ENCODE results near the gene C1orf159. TPM values are rescaled to one million over a fixed set of nuclear protein-coding genes. Genes with fewer than 3 reads are reported as not detected.

Gene C1orf159
- total and polyA plus RNA-seq, 2 experiments from 2014 or later, result 9.6 to 21.5 TPM

GRCh38 chr1:1084372-1085170, 31.3 kb downstream of the C1orf159 start:
- Histone ChIP-seq H3F3A (replicated peaks; ENCODE audit: low read depth) (no peaks in the 10 kb centered on the region), H3K9me2 (ENCODE audit: insufficient read depth) (no peaks in the 10 kb centered on the region), H3K4me1 (ENCODE audit: insufficient read depth) (no peaks in the 10 kb centered on the region; the same call in 1 of the 2 replicates), H4K20me1 (replicated peaks; ENCODE audit: insufficient read depth) (no peaks in the 10 kb centered on the region), H3K4me2 (no peak overlapping the region), H3K79me2 (replicated peaks; ENCODE audit: insufficient read depth) (no peaks in the 10 kb centered on the region), H3K36me3 (ENCODE audit: insufficient read depth) (no peaks in the 10 kb centered on the region), H3K4me3 (no peak overlapping the region), H3K27ac (ENCODE audit: low read depth) (no peak overlapping the region), H2AFZ (no peak overlapping the region), H3K27me3 (ENCODE audit: insufficient read depth) (no peaks in the 10 kb centered on the region)
- Mint-ChIP-seq H3K4me3 (no peak overlapping the region), H3K36me3 (ENCODE audit: low read depth) (no peaks in the 10 kb centered on the region), H3K27me3 (ENCODE audit: insufficient read depth, low read depth, poor library complexity) (peaks cover 9% of the 10 kb centered on the region), H3K4me1 (no peaks in the 10 kb centered on the region), H3K9me3 (no peaks in the 10 kb centered on the region), H3K27ac (no peak overlapping the region)
- TF ChIP-seq POLR2AphosphoS5 (IDR thresholded peaks at IDR 0.05; ENCODE audit: low read depth), result no peak
- TF ChIP-seq, protein P1, sequence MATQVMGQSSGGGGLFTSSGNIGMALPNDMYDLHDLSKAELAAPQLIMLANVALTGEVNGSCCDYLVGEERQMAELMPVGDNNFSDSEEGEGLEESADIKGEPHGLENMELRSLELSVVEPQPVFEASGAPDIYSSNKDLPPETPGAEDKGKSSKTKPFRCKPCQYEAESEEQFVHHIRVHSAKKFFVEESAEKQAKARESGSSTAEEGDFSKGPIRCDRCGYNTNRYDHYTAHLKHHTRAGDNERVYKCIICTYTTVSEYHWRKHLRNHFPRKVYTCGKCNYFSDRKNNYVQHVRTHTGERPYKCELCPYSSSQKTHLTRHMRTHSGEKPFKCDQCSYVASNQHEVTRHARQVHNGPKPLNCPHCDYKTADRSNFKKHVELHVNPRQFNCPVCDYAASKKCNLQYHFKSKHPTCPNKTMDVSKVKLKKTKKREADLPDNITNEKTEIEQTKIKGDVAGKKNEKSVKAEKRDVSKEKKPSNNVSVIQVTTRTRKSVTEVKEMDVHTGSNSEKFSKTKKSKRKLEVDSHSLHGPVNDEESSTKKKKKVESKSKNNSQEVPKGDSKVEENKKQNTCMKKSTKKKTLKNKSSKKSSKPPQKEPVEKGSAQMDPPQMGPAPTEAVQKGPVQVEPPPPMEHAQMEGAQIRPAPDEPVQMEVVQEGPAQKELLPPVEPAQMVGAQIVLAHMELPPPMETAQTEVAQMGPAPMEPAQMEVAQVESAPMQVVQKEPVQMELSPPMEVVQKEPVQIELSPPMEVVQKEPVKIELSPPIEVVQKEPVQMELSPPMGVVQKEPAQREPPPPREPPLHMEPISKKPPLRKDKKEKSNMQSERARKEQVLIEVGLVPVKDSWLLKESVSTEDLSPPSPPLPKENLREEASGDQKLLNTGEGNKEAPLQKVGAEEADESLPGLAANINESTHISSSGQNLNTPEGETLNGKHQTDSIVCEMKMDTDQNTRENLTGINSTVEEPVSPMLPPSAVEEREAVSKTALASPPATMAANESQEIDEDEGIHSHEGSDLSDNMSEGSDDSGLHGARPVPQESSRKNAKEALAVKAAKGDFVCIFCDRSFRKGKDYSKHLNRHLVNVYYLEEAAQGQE (IDR thresholded peaks at IDR 0.05; ENCODE audit: unreplicated experiment), result no peak
- TF ChIP-seq NANOG (IDR thresholded peaks at IDR 0.05; ENCODE audit: borderline replicate concordance), result no peak
- DNase-seq (ENCODE audit: low spot score) (no peak), ATAC-seq (no peak)

DNA sequence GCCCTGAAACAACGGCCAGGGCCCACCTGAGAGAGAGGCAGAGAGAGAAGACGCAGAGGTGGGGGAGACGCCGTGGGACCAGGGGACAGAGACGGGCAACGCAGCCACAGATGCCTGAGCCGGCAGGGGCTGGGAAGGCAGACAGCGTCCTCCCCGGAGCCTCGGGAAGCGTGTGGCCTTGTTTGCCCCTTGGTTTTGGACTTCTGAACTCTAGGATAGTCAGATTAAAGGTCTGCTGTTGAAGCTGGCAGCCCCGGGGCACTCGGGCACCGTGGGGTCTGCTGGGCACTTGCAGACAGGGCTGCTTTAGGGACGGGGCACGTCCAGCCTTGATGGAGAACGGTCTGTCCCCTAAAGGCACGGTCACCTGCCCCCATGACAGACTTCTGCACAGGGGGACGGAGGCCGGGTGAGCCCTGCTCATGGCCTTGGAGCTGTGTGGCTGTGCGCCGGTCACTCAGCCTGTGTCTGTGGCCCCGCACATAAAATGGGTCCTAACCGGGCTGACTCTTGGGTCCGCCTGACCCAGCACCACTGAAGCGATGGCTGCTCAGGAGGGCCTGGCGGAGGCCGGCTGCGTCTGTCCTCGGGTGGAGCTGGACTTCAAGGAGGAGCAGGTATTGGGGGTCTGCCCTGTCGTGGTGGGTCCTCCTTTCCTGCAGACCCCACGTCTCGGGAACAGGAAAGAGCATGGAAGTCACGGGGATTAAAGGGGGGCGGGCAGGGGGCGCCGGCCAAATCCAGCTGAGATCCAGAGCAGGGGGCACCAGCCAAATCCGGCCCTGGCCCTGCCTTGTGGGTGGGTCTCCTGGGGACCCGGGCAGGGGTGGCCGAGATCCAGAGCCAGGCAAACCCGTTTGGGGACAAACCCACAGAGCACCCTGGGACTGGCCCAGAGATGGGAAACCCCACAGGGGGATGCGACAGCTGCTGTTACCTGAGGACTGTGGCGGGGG, 32.2 kb downstream of the C1orf159 start:
- no peaks in the 10 kb centered on the region for H3K27me3 ChIP-seq (ENCODE audit: insufficient read depth)
- H3K4me2 ChIP-seq, result no peak overlapping the region
- no peaks in the 10 kb centered on the region for H3F3A ChIP-seq (replicated peaks; ENCODE audit: low read depth)
- ATAC-seq, result no peak
- H3K9me3 Mint-ChIP-seq, result no peaks in the 10 kb centered on the region
- no peaks in the 10 kb centered on the region for H3K79me2 ChIP-seq (replicated peaks; ENCODE audit: insufficient read depth)
- H3K27me3 Mint-ChIP-seq (ENCODE audit: insufficient read depth, low read depth, poor library complexity), result peaks cover 9% of the 10 kb centered on the region
- no peak overlapping the region; the same call in 1 of the 2 replicates for H3K27ac Mint-ChIP-seq
- H3K4me1 ChIP-seq (ENCODE audit: insufficient read depth), result no peaks in the 10 kb centered on the region; the same call in 1 of the 2 replicates
- TF ChIP-seq NANOG (IDR thresholded peaks at IDR 0.05; ENCODE audit: borderline replicate concordance) (no peak), EZH2 (IDR thresholded peaks at IDR 0.05; ENCODE audit: low read depth, unreplicated experiment) (no peak), STAT1 (IDR thresholded peaks at IDR 0.05; ENCODE audit: unreplicated experiment) (no peak)
- TF ChIP-seq, protein P1 (IDR thresholded peaks at IDR 0.05; ENCODE audit: unreplicated experiment), result no peak
- H3K4me1 Mint-ChIP-seq, result no peaks in the 10 kb centered on the region
- no peaks in the 10 kb centered on the region for H3K36me3 ChIP-seq (ENCODE audit: insufficient read depth)
- H3K4me3 Mint-ChIP-seq, result no peak overlapping the region
- no peaks in the 10 kb centered on the region for H4K20me1 ChIP-seq (replicated peaks; ENCODE audit: insufficient read depth)
- no peaks in the 10 kb centered on the region for H3K9me2 ChIP-seq (ENCODE audit: insufficient read depth)
- no peak overlapping the region for H2AFZ ChIP-seq
- DNase-seq (ENCODE audit: low spot score), result no peak
- no peak overlapping the region for H3K4me3 ChIP-seq
- no peaks in the 10 kb centered on the region for H3K36me3 Mint-ChIP-seq (ENCODE audit: low read depth)
- no peak overlapping the region for H3K27ac ChIP-seq (ENCODE audit: low read depth)
